AG09309 (cell line): ENCODE results near the gene BATF.

Experiments
- DNase-seq: peaks from one replicate; pipeline ENCODE4 v3.0.0-alpha.2; 2010; ENCODE audit warnings: low read depth
- H3K4me3 ChIP-seq: 2 replicates; pipeline ENCODE4 v1.5.1; 2011; ENCODE audit warnings: mild to moderate bottlenecking, low read depth, low read length, moderate library complexity; ENCODE audit not compliant: control insufficient read depth
- CTCF ChIP-seq: IDR thresholded peaks from 2 replicates; pipeline ENCODE4 v1.5.1; 2011; ENCODE audit warnings: mild to moderate bottlenecking, low read depth, low read length, inconsistent platforms; ENCODE audit not compliant: insufficient read depth, control insufficient read depth; ENCODE audit errors: missing control alignments

BATF gene

GRCh38 chr14:75513911-75514672 is 8.2 kb upstream of the BATF start:
- DNase-seq = no peak
- H3K4me3 ChIP-seq = no peak overlapping the region
- TF ChIP-seq CTCF = no peak

- DNase-seq = no peak
- H3K4me3 ChIP-seq = peak overlapping the region; percentile 30
- peak; percentile 41 for TF ChIP-seq CTCF
These were observed 7.3 kb upstream of the BATF start for GRCh38 chr14:75514673-75515628.

- no peak for TF ChIP-seq CTCF
- H3K4me3 ChIP-seq = peak overlapping the region; percentile 30
- no peak for DNase-seq
These were observed 6.7 kb upstream of the BATF start for GRCh38 chr14:75515629-75515996.

GRCh38 chr14:75518625-75519024 is 3.6 kb upstream of the BATF start:
- no peak for DNase-seq
- TF ChIP-seq CTCF = peak; percentile 8
- no peak overlapping the region for H3K4me3 ChIP-seq

- DNase-seq = no peak
- TF ChIP-seq CTCF = no peak
- no peak overlapping the region for H3K4me3 ChIP-seq
These were observed 2.9 kb upstream of the BATF start for GRCh38 chr14:75519394-75519793.

- H3K4me3 ChIP-seq = no peak overlapping the region
- TF ChIP-seq CTCF = no peak
- DNase-seq = no peak
These were observed 2.2 kb upstream of the BATF start for GRCh38 chr14:75519826-75520728.
